ENCODE results near the gene CD247. TPM values are rescaled to one million over a fixed set of nuclear protein-coding genes. Genes with fewer than 3 reads are reported as not detected.
"Not testable (repeated sequence)": the region's sequence is repeated elsewhere in the genome, so short reads cannot be mapped to it uniquely, and the experiment has no call there.

The CD247 gene
- polyA plus RNA-seq, 1 experiment = not detected

- TF ChIP-seq CTCF (IDR thresholded peaks at IDR 0.05; ENCODE audit: low read depth, low read length) = no peak
- no peak for DNase-seq (ENCODE audit: low read depth, low spot score)
- ChIA-PET CTCF (interaction anchor here (0.6 to 3.2 kb wide), 7 partner anchors 8 to 505 kb away, joined by 3 to 18 read pairs (median 5); partner anchors contain the start of gene CREG1), POLR2A (no interaction called here)
- Histone ChIP-seq H3K9me3 (ENCODE audit: control insufficient read depth, insufficient read depth, low read length) (no peaks in the 10 kb centered on the region), H3K27me3 (ENCODE audit: control insufficient read depth, insufficient read depth, low read length) (peaks cover 2% of the 10 kb centered on the region), H3K27ac (ENCODE audit: low read depth, low read length) (no peak overlapping the region), H3K4me3 (ENCODE audit: low read depth, low read length) (no peak overlapping the region)
Measured at GRCh38 chr1:167563579-167564246, 45.4 kb upstream of the CD247 start.

- no peaks in the 10 kb centered on the region for H3K9me3 ChIP-seq (ENCODE audit: control insufficient read depth, insufficient read depth, low read length)
- H3K27me3 ChIP-seq (ENCODE audit: control insufficient read depth, insufficient read depth, low read length) = peaks cover 5% of the 10 kb centered on the region
- ChIA-PET POLR2A (no interaction called here), CTCF (interaction anchor here (0.6 to 3.2 kb wide), 3 partner anchors 9 to 125 kb away, joined by 3 to 18 read pairs (median 3); partner anchors contain the start of gene CREG1)
- no peak for TF ChIP-seq CTCF (IDR thresholded peaks at IDR 0.05; ENCODE audit: low read depth, low read length)
- H3K4me3 ChIP-seq (ENCODE audit: low read depth, low read length) = no peak overlapping the region
- DNase-seq (ENCODE audit: low read depth, low spot score) = no peak
- no peak overlapping the region for H3K27ac ChIP-seq (ENCODE audit: low read depth, low read length)
Measured at GRCh38 chr1:167562702-167563101, 44.4 kb upstream of the CD247 start.

- no peak for DNase-seq (ENCODE audit: low read depth, low spot score)
- H3K27me3 ChIP-seq (ENCODE audit: control insufficient read depth, insufficient read depth, low read length) = peaks cover 6% of the 10 kb centered on the region
- no peaks in the 10 kb centered on the region for H3K9me3 ChIP-seq (ENCODE audit: control insufficient read depth, insufficient read depth, low read length)
- TF ChIP-seq CTCF (IDR thresholded peaks at IDR 0.05; ENCODE audit: low read depth, low read length) = no peak
- POLR2A ChIA-PET = no interaction called here
- no peak overlapping the region for H3K4me3 ChIP-seq (ENCODE audit: low read depth, low read length)
- CTCF ChIA-PET = interaction anchor here (0.6 to 3.2 kb wide), 2 partner anchors 126 to 292 kb away, joined by 3 to 18 read pairs; no protein-coding TSS in a partner anchor
- H3K27ac ChIP-seq (ENCODE audit: low read depth, low read length) = no peak overlapping the region
Measured at GRCh38 chr1:167561753-167562152, 43.4 kb upstream of the CD247 start.

- Histone ChIP-seq H3K27me3 (ENCODE audit: control insufficient read depth, insufficient read depth, low read length) (peaks cover 12% of the 10 kb centered on the region), H3K9me3 (ENCODE audit: control insufficient read depth, insufficient read depth, low read length) (no peaks in the 10 kb centered on the region; the same call in 1 of the 2 replicates), H3K4me3 (ENCODE audit: low read depth, low read length) (no peak overlapping the region), H3K27ac (ENCODE audit: low read depth, low read length) (no peak overlapping the region)
- CTCF ChIA-PET = interaction anchor here (0.5 to 8.3 kb wide), 13 partner anchors 8 to 497 kb away, joined by 3 to 103 read pairs (median 5); partner anchors contain the start of gene POU2F1
- POLR2A ChIA-PET = no interaction called here
- DNase-seq (ENCODE audit: low read depth, low spot score) = no peak
- peak; percentile 84 for TF ChIP-seq CTCF (IDR thresholded peaks at IDR 0.05; ENCODE audit: low read depth, low read length)
Measured at GRCh38 chr1:167555971-167556714, 37.8 kb upstream of the CD247 start.

- DNase-seq (ENCODE audit: low read depth, low spot score); POLR2A ChIA-PET; H3K4me3 ChIP-seq (ENCODE audit: low read depth, low read length); H3K27ac ChIP-seq (ENCODE audit: low read depth, low read length); H3K9me3 ChIP-seq (ENCODE audit: control insufficient read depth, insufficient read depth, low read length): not testable (repeated sequence)
- peaks cover 12% of the 10 kb centered on the region for H3K27me3 ChIP-seq (ENCODE audit: control insufficient read depth, insufficient read depth, low read length)
- CTCF ChIA-PET = interaction anchor here (0.5 to 8.3 kb wide), 9 partner anchors 10 to 685 kb away, joined by 3 to 103 read pairs (median 7); partner anchors contain the start of gene POU2F1
Measured at GRCh38 chr1:167555072-167555471, 36.7 kb upstream of the CD247 start.

Measured in AG04450 (cell line).